SK-N-MC (cell line): ENCODE data around the gene COL21A1.

Experiments
- FOXP2 ChIP-seq: optimal IDR thresholded peaks from 2 replicates; pipeline ENCODE3; 2011; ENCODE audit warnings: mild to moderate bottlenecking, moderate library complexity; ENCODE audit not compliant: insufficient read depth; ENCODE audit errors: extremely low read length, control extremely low read depth
- POLR2AphosphoS5 ChIP-seq: IDR thresholded peaks from 2 replicates; pipeline ENCODE4 v1.6.1; 2012; ENCODE audit warnings: mild to moderate bottlenecking, low read depth, low read length, borderline replicate concordance

GRCh38 chr6:56173228-56173627, 74.2 kb downstream of the COL21A1 start:
- TF ChIP-seq POLR2AphosphoS5 (no peak), FOXP2 (no peak)
